Osteocyte (in vitro differentiated cells): Measurements from ENCODE around the gene NSMCE1. TPM values are rescaled to one million over a fixed set of nuclear protein-coding genes. Genes with fewer than 3 reads are reported as not detected.

ENCODE experiments used
- DNase-seq: peaks from one replicate; pipeline ENCODE4 v3.0.0; 2021; ENCODE audit warnings: mixed read lengths; ENCODE audit not compliant: unreplicated experiment; ENCODE audit errors: extremely low spot score
- H3K27ac Mint-ChIP-seq: one replicate; pipeline ENCODE4 v1.8.0; 2021; ENCODE audit warnings: mild to moderate bottlenecking, mixed read lengths; ENCODE audit not compliant: unreplicated experiment
- H3K27me3 Mint-ChIP-seq: one replicate; pipeline ENCODE4 v1.8.0; 2021; ENCODE audit warnings: mixed read lengths; ENCODE audit not compliant: unreplicated experiment
- H3K36me3 Mint-ChIP-seq: one replicate; pipeline ENCODE4 v1.8.0; 2021; ENCODE audit warnings: mixed read lengths; ENCODE audit not compliant: unreplicated experiment
- H3K4me1 Mint-ChIP-seq: one replicate; pipeline ENCODE4 v1.8.0; 2021; ENCODE audit warnings: mixed read lengths; ENCODE audit not compliant: unreplicated experiment
- H3K4me3 Mint-ChIP-seq: one replicate; pipeline ENCODE4 v1.8.0; 2021; ENCODE audit warnings: mild to moderate bottlenecking, moderate library complexity, mixed read lengths; ENCODE audit not compliant: unreplicated experiment
- H3K9me3 Mint-ChIP-seq: one replicate; pipeline ENCODE4 v1.8.0; 2021; ENCODE audit warnings: mixed read lengths; ENCODE audit not compliant: unreplicated experiment
- CTCF ChIP-seq: fragments of 200-600 bp; sonication (generic); IDR thresholded peaks from 2 replicates; pipeline ENCODE4 v1.5.0; 2021; ENCODE audit warnings: antibody characterized with exemption, mild to moderate bottlenecking, moderate library complexity
- total RNA-seq: library from RNA; stranded (reverse); gene quantifications from 2 replicates; pipeline ENCODE4 v1.2.1, GENCODE V29; 2021

The NSMCE1 gene
- total RNA-seq, 1 donor from 2014 or later: 28.3 TPM

- Mint-ChIP-seq H3K27ac (no peak overlapping the region), H3K9me3 (no peaks in the 10 kb centered on the region), H3K4me3 (no peak overlapping the region), H3K4me1 (peaks cover 27% of the 10 kb centered on the region), H3K36me3 (no peaks in the 10 kb centered on the region), H3K27me3 (no peaks in the 10 kb centered on the region)
- TF ChIP-seq CTCF: no peak
- no peak for DNase-seq
Observed at GRCh38 chr16:27232901-27233625, 35.5 kb downstream of the NSMCE1 start.

GRCh38 chr16:27232061-27232900 lies 36.3 kb downstream of the NSMCE1 start:
- H3K4me1 Mint-ChIP-seq: peaks cover 19% of the 10 kb centered on the region
- no peak for TF ChIP-seq CTCF
- H3K27ac Mint-ChIP-seq: no peak overlapping the region
- no peaks in the 10 kb centered on the region for H3K9me3 Mint-ChIP-seq
- no peaks in the 10 kb centered on the region for H3K27me3 Mint-ChIP-seq
- H3K36me3 Mint-ChIP-seq: no peaks in the 10 kb centered on the region
- DNase-seq: no peak
- H3K4me3 Mint-ChIP-seq: no peak overlapping the region

GRCh38 chr16:27231692-27232060 lies 36.9 kb downstream of the NSMCE1 start:
- no peak for TF ChIP-seq CTCF
- DNase-seq: no peak
- no peaks in the 10 kb centered on the region for H3K36me3 Mint-ChIP-seq
- H3K9me3 Mint-ChIP-seq: no peaks in the 10 kb centered on the region
- H3K27ac Mint-ChIP-seq: no peak overlapping the region
- no peak overlapping the region for H3K4me3 Mint-ChIP-seq
- peaks cover 13% of the 10 kb centered on the region for H3K4me1 Mint-ChIP-seq
- H3K27me3 Mint-ChIP-seq: no peaks in the 10 kb centered on the region

- H3K4me3 Mint-ChIP-seq: no peak overlapping the region
- no peaks in the 10 kb centered on the region for H3K27me3 Mint-ChIP-seq
- TF ChIP-seq CTCF: no peak
- H3K27ac Mint-ChIP-seq: no peak overlapping the region
- no peaks in the 10 kb centered on the region for H3K9me3 Mint-ChIP-seq
- DNase-seq: no peak
- peaks cover 9% of the 10 kb centered on the region for H3K4me1 Mint-ChIP-seq
- no peaks in the 10 kb centered on the region for H3K36me3 Mint-ChIP-seq
Observed at GRCh38 chr16:27230562-27231001, 38.0 kb downstream of the NSMCE1 start.

- no peaks in the 10 kb centered on the region for H3K36me3 Mint-ChIP-seq
Observed at GRCh38 chr16:27229891-27230470, 38.6 kb downstream of the NSMCE1 start.

More at GRCh38 chr16:27229891-27230470, 38.6 kb downstream of the NSMCE1 start:
- no peak for DNase-seq
- Mint-ChIP-seq H3K4me1 (peaks cover 3% of the 10 kb centered on the region), H3K27ac (no peak overlapping the region), H3K27me3 (no peaks in the 10 kb centered on the region), H3K9me3 (no peaks in the 10 kb centered on the region), H3K4me3 (no peak overlapping the region)
- no peak for TF ChIP-seq CTCF
